Pancreas (tissue), 10 donors: ENCODE measurements around the gene ITGA2. TPM values are rescaled to one million over a fixed set of nuclear protein-coding genes. Genes with fewer than 3 reads are reported as not detected.

ENCODE experiments used
- ATAC-seq, 4 donors: fragments of 200-7000 bp; cut with Tn5 transposase; one replicate each; pipeline versions ENCODE4 v1.8.0 to v1.9.1; 2020; ENCODE audit warnings: mild to moderate bottlenecking in 4 of 4, moderate library complexity in 4 of 4
- DNase-seq, 6 donors: peaks; one replicate each; pipeline ENCODE4 v3.0.0-alpha.2; 2020
- FAIRE-seq: peaks from 2 replicates; lab custom pipeline; 2012; peaks lifted over from hg19 to GRCh38; lab: Jason Lieb, UNC
- H3K27ac ChIP-seq, 4 donors: fragments of 200-600 bp; sonication (generic); 1 replicate in 3 of 4; 2 replicates in 1 of 4; pipeline versions ENCODE4 v1.5.0 to v1.8.0; 2020
- H3K27me3 ChIP-seq, 4 donors: fragments of 200-600 bp; one replicate each; pipeline ENCODE4 v1.8.0; 2021
- H3K36me3 ChIP-seq, 3 donors: fragments of 200-600 bp; sonication (generic) in 1 of 3; one replicate each; pipeline versions ENCODE4 v1.5.0 to v1.8.0; 2020 to 2021
- H3K4me1 ChIP-seq, 3 donors: fragments of 200-600 bp; one replicate each; pipeline ENCODE4 v1.8.0; 2021
- H3K4me3 ChIP-seq, 4 donors: fragments of 200-600 bp; sonication (generic) in 2 of 4; one replicate each; pipeline versions ENCODE4 v1.5.0 to v1.8.0; 2020 to 2021
- H3K9me3 ChIP-seq, 4 donors: fragments of 200-600 bp; one replicate each; pipeline ENCODE4 v1.8.0; 2021
- WGBS, 2 donors: extraction: QIAGEN DNeasy Blood & Tissue Kit; methylation state at CpG; one replicate each; pipeline ENCODE4 v1.1.7; 2013; 5-methylcytosine and 5-hydroxymethylcytosine counted together
- intact Hi-C, 3 donors: fragments of 100-400 bp; cut with DNase I; formaldehyde crosslinking; loops; one replicate each; pipeline versions ENCODE4 v1.11.1 to v1.14.2; 2022
- polyA plus RNA-seq, 2 donors: library from polyadenylated mRNA; stranded (reverse); fragments of 200-250 nt; gene quantifications; one replicate each; pipeline ENCODE4 v1.2.3, GENCODE V29; 2013
- total RNA-seq, 6 donors: library from RNA; stranded (reverse); fragmentation: NEBNext Ultra II Directional in 4 of 6; extraction: Animal tissue kit (Norgen Biotek cat#: 25700) in 4 of 6; gene quantifications; one replicate each; pipeline versions ENCODE4 v1.2.1 to v1.2.4, GENCODE V29; 2021 to 2023
- TF ChIP-seq, protein P1 (sequence below), 4 donors: fragments of 200-600 bp; sonication (generic) in 3 of 4; IDR thresholded peaks; one replicate each; pipeline versions ENCODE4 v1.5.0 to v1.8.0; 2021; ENCODE audit warnings: antibody characterized with exemption in 4 of 4
- donor health status: healthy with polysubstance abuse.
- donor health status: DM: no; HTN: no; CAD: no; lungs with moderate emphysema.
- donor health status: DM: no; HTN: no; CAD: no.
- donor health status: control.
- donor health status: control.
- donor health status: Bipolar disorder and iron deficiency.
- donor health status: DM: yes; HTN: yes; CAD: no.
- donor health status: DM: no; HTN: no; CAD: no.
- donor health status: DM: no; HTN: no; CAD: no.
- donor health status: DM: yes; HTN: yes; CAD: no.

ITGA2 gene
- total and polyA plus RNA-seq, 8 donors: 0.30 to 12.6 (median 1.5) TPM

DNA sequence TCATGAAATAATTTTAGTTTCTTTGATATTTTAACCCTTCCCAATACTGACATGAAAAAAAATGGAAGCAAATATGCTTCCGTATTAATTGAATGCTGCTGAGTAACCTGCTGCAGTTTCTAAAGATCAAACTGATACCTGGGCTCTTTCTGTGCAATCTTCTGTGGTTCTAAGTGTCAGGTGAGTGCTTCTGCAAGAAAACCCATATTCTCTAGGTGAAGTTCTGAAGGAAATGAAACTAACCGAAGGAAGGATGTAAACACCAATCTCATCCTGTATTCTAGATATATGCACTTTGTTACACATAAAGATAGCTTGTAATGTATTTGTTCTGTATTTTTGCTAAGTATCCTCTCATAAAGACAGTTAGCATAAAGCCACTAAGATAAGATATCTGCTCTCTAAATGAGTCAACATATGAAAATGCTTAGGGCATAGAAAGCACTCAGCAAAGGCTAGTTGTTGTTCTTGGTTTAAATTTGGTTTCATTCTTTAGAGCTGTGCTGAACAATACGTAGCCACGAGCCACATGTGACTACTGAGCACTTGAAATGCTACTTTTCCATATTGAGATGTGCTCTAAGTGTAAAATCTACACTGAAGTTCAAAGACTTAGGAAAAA, 52.0 kb downstream of the ITGA2 start:
- no peaks in the 10 kb centered on the region for H3K27me3 ChIP-seq
- H3K27ac ChIP-seq: no peak overlapping the region
- intact Hi-C loops: no loop called here
- peaks cover 0 to 13% (median 5%) of the 10 kb centered on the region in 3 donors for H3K4me1 ChIP-seq
- TF ChIP-seq, protein P1, sequence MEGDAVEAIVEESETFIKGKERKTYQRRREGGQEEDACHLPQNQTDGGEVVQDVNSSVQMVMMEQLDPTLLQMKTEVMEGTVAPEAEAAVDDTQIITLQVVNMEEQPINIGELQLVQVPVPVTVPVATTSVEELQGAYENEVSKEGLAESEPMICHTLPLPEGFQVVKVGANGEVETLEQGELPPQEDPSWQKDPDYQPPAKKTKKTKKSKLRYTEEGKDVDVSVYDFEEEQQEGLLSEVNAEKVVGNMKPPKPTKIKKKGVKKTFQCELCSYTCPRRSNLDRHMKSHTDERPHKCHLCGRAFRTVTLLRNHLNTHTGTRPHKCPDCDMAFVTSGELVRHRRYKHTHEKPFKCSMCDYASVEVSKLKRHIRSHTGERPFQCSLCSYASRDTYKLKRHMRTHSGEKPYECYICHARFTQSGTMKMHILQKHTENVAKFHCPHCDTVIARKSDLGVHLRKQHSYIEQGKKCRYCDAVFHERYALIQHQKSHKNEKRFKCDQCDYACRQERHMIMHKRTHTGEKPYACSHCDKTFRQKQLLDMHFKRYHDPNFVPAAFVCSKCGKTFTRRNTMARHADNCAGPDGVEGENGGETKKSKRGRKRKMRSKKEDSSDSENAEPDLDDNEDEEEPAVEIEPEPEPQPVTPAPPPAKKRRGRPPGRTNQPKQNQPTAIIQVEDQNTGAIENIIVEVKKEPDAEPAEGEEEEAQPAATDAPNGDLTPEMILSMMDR (IDR thresholded peaks at IDR 0.05): no peak
- no peak overlapping the region for H3K4me3 ChIP-seq
- DNase-seq: no peak
- no peak for ATAC-seq
- WGBS, 2 donors: 41 to 47% methylated on average over 4 of the region's 4 CpGs
- no peak for FAIRE-seq
- H3K36me3 ChIP-seq: no peaks in the 10 kb centered on the region
- no peaks in the 10 kb centered on the region for H3K9me3 ChIP-seq

DNA sequence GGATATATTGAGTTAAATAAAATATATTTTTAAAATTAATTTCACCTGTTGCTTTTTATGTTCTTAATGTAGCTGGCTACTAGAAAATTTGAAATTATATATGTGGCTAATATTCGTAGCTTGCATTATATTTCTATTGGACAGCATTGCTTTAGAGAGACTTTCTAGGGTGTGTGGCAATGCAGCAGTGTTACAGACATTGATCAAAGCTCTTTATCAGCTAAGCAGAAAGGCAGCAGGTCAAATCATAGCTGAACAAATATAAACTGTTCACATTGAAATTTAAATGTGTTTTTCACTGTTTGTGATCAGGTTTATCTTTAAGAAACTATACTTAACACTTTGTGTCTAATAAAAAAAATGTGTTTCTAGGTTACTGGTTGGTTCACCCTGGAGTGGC, 52.6 kb downstream of the ITGA2 start:
- WGBS, 2 donors: 27 to 36% methylated on average over 1 of the region's 1 CpG
- H3K36me3 ChIP-seq: no peaks in the 10 kb centered on the region
- no peaks in the 10 kb centered on the region for H3K27me3 ChIP-seq
- H3K9me3 ChIP-seq: no peaks in the 10 kb centered on the region
- no peak overlapping the region for H3K27ac ChIP-seq
- TF ChIP-seq, protein P1 (IDR thresholded peaks at IDR 0.05): no peak
- no peak overlapping the region for H3K4me3 ChIP-seq
- DNase-seq (no peak), FAIRE-seq (no peak), ATAC-seq (peak in 2 of 4 donors; percentile 58 to 78)
- H3K4me1 ChIP-seq: peaks cover 0 to 13% (median 5%) of the 10 kb centered on the region in 3 donors
- intact Hi-C loops: no loop called here

DNA sequence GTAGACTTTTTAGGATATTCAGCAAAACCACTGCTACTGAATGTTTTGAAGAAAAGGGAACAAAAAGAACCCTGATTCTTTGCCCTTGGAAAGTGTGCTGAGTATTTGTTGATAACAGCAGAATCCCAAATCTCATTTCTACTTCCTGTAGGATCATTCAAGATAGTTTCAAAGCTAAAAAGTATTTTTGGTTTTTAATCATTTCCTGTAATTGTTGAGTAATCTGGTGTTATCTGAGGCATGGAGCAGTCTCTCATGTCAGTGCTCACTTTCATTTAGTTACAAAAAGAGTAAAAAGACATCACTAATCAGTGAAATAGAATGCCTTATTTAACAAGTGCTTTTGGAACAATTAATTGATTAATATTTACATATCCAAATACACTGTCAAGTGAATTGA, 56.1 kb downstream of the ITGA2 start:
- H3K27ac ChIP-seq: no peak overlapping the region

DNA sequence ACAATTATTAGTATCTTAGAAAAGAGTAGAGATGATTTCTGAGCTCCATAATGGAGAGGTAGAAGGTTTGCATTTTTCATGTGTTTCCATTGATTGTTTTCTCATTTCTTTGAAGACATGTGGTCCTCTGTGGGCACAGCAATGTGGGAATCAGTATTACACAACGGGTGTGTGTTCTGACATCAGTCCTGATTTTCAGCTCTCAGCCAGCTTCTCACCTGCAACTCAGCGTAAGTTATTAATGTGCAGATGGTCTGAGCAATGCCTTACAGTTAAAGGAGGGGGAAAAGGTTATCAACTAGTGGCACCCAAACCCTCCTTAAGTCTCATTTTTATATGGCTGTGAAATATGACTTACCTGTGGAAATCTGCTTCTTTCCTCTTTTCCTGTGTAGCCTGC, 59.1 kb downstream of the ITGA2 start:
- no peaks in the 10 kb centered on the region for H3K4me1 ChIP-seq
- ATAC-seq: no peak
- no peak for FAIRE-seq
- 86 to 94% methylated on average over 2 of the region's 2 CpGs for WGBS, 2 donors
- TF ChIP-seq, protein P1 (IDR thresholded peaks at IDR 0.05): no peak
- H3K9me3 ChIP-seq: no peaks in the 10 kb centered on the region
- H3K36me3 ChIP-seq: no peaks in the 10 kb centered on the region
- no peak for DNase-seq
- peaks cover 0 to 3% (median 0%) of the 10 kb centered on the region in 4 donors for H3K27me3 ChIP-seq
- no peak overlapping the region for H3K4me3 ChIP-seq
- intact Hi-C loops: no loop called here
- H3K27ac ChIP-seq: no peak overlapping the region

More for the DNA sequence above, 56.1 kb downstream of the ITGA2 start:
- H3K36me3 ChIP-seq: no peaks in the 10 kb centered on the region
- FAIRE-seq: no peak
- DNase-seq: no peak
- no peaks in the 10 kb centered on the region for H3K9me3 ChIP-seq
- no peak for ATAC-seq
- H3K4me1 ChIP-seq: peaks cover 0 to 8% (median 0%) of the 10 kb centered on the region in 3 donors
- TF ChIP-seq, protein P1 (IDR thresholded peaks at IDR 0.05): no peak
- no peak overlapping the region for H3K4me3 ChIP-seq
- intact Hi-C loops: no loop called here
- peaks cover 0 to 3% (median 0%) of the 10 kb centered on the region in 4 donors for H3K27me3 ChIP-seq

DNA sequence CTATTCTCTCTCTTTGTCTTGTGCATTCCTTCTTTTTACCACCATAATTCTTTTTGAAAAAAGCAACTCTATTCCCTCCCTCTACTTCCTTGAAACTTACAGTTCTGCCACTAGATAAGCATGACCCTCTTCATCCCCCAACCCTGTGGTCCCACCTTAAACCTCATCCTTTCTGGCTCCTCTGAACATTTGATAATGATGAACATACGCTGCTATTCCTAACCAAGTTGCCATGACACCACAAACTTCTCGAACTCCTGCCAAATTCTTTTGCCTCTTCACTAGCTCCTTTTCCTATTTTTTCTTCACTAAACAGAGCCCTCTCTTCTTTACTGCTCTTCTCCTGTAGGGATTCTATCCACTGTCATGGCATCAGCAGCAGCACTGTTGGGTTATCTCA, 63.3 kb downstream of the ITGA2 start:
- H3K27me3 ChIP-seq: peaks cover 0 to 3% (median 0%) of the 10 kb centered on the region in 4 donors
- whole genome bisulfite sequencing, 2 donors: 84 to 88% methylated on average over 2 of the region's 2 CpGs
- DNase-seq (no peak), ATAC-seq (no peak), FAIRE-seq (no peak)
- TF ChIP-seq, protein P1 (IDR thresholded peaks at IDR 0.05): no peak
- no peak overlapping the region for H3K27ac ChIP-seq
- no peak overlapping the region for H3K4me3 ChIP-seq
- no peaks in the 10 kb centered on the region for H3K9me3 ChIP-seq
- no peaks in the 10 kb centered on the region for H3K36me3 ChIP-seq
- intact Hi-C loops: no loop called here
- H3K4me1 ChIP-seq: no peaks in the 10 kb centered on the region
